ENCODE measurements around the gene FCER2. TPM values are rescaled to one million over a fixed set of nuclear protein-coding genes. Genes with fewer than 3 reads are reported as not detected.

FCER2 gene
- total RNA-seq, 2 donors from 2014 or later = not detected

GRCh38 chr19:7650148-7650547, 51.8 kb downstream of the FCER2 start:
- ATAC-seq = no peak
- H3K27me3 ChIP-seq = no peaks in the 10 kb centered on the region
- H3K27ac ChIP-seq = peak overlapping the region in 2 of 4 donors; percentile 61 to 69
- intact Hi-C loops (cut with DNase I) = no loop called here
- H3K4me3 ChIP-seq = no peak overlapping the region
- no peak for DNase-seq
- peaks cover 27% of the 10 kb centered on the region for H3K4me1 ChIP-seq
- whole genome bisulfite sequencing, 2 donors = 54 to 59% methylated on average over 2 of the region's 2 CpGs
- H3K36me3 ChIP-seq (replicated peaks in 1 of 2; ENCODE audit: insufficient read depth in 1 of 2, low read depth in 2 of 2) = no peaks in the 10 kb centered on the region
- H3K9me3 ChIP-seq = no peaks in the 10 kb centered on the region
- TF ChIP-seq CTCF (IDR thresholded peaks at IDR 0.05) (no peak), POLR2A (IDR thresholded peaks at IDR 0.05) (no peak)

GRCh38 chr19:7648265-7649014, 53.5 kb downstream of the FCER2 start:
- no peak for TF ChIP-seq POLR2A (IDR thresholded peaks at IDR 0.05)
- no peak for TF ChIP-seq CTCF (IDR thresholded peaks at IDR 0.05)
- WGBS, 2 donors = 73 to 77% methylated on average over 15 of the region's 15 CpGs
- DNase-seq = no peak
- no peak for ATAC-seq
- Histone ChIP-seq H3K9me3 (no peaks in the 10 kb centered on the region), H3K36me3 (replicated peaks in 1 of 2; ENCODE audit: insufficient read depth in 1 of 2, low read depth in 2 of 2) (no peaks in the 10 kb centered on the region), H3K27ac (peak overlapping the region in 3 of 4 donors; percentile 61 to 84 (median 69)), H3K4me1 (peaks cover 27% of the 10 kb centered on the region), H3K27me3 (no peaks in the 10 kb centered on the region), H3K4me3 (no peak overlapping the region)
- intact Hi-C loops (cut with DNase I) = no loop called here

- 90 to 93% methylated on average over 7 to 23 of the region's 26 CpGs for WGBS, 2 donors
- H3K36me3 ChIP-seq (replicated peaks in 1 of 2; ENCODE audit: insufficient read depth in 1 of 2, low read depth in 2 of 2) = no peaks in the 10 kb centered on the region
- DNase-seq (no peak), ATAC-seq (no peak)
- TF ChIP-seq POLR2A (IDR thresholded peaks at IDR 0.05) (no peak), CTCF (IDR thresholded peaks at IDR 0.05) (no peak)
- no peak overlapping the region for H3K4me3 ChIP-seq
- intact Hi-C loops (cut with DNase I) = no loop called here
- H3K4me1 ChIP-seq = peaks cover 16% of the 10 kb centered on the region
- H3K9me3 ChIP-seq = no peaks in the 10 kb centered on the region
- H3K27ac ChIP-seq = no peak overlapping the region
- no peaks in the 10 kb centered on the region for H3K27me3 ChIP-seq
These were observed 54.8 kb downstream of the FCER2 start for GRCh38 chr19:7647156-7647555.

GRCh38 chr19:7646426-7646700, 55.6 kb downstream of the FCER2 start:
- Histone ChIP-seq H3K27ac (no peak overlapping the region), H3K27me3 (no peaks in the 10 kb centered on the region), H3K9me3 (no peaks in the 10 kb centered on the region), H3K4me3 (no peak overlapping the region), H3K4me1 (peaks cover 11% of the 10 kb centered on the region), H3K36me3 (replicated peaks in 1 of 2; ENCODE audit: insufficient read depth in 1 of 2, low read depth in 2 of 2) (no peaks in the 10 kb centered on the region)
- ATAC-seq (no peak), DNase-seq (no peak)
- WGBS, 2 donors = 80 to 82% methylated on average over 7 to 8 of the region's 8 CpGs
- intact Hi-C loops (cut with DNase I) = no loop called here
- TF ChIP-seq CTCF (IDR thresholded peaks at IDR 0.05) (no peak), POLR2A (IDR thresholded peaks at IDR 0.05) (no peak)
